ENCODE measurements around the gene EFCAB10. TPM values are rescaled to one million over a fixed set of nuclear protein-coding genes. Genes with fewer than 3 reads are reported as not detected.

EFCAB10 gene, protein sequence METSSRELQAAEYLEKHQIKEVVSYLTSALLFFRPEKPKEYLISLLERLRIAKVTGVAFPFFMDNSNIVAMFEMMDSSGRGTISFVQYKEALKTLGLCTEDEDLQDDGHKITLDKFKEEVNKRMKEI
- not detected for total RNA-seq
- long read RNA-seq, result 0 reads

DNA sequence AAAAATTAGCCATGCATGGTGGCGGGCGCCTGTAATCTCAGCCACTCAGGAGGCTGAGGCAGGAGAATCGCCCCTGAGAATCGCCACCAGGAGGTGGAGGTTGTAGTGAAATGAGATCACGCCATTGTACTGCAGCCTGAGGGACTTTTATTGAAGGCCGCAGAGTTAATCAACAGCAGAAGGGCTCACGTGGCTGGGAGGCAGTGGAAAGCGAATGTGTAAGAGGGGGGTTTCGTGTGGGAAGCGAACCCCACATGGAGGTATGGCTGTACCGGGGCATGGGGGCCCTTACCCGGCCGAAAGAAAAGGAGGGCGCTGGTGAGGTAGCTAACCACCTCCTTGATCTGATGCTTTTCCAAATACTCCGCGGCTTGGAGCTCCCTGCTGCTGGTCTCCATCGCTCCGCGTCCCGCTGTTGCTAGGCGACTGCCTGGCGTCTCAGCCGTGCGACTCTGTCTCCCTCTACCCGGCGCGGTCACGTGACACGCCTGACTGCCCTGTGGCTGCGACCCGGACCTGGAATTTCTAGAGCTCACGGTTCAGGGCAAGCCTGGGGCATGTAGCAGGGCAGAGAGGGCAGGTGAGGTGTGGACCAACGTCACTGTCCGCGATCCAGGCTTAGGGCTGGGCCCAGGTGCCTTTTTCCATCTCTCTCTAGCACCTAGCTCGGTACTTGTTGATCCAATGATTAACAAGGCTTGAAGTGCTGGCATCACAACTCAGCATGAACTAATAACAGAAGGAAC is at the start of gene EFCAB10:
Gene EFCAB10, minus strand, starts transcription at position 428 of the 746 bp plus-strand sequence. Its CDS starts 30 bp downstream, at position 398.
- ATAC-seq (ENCODE audit: poor library complexity), result peak; percentile 73
- DNase-seq, result peak; percentile 78
- intact Hi-C loops (cut with DNase I), result no loop called here

DNA sequence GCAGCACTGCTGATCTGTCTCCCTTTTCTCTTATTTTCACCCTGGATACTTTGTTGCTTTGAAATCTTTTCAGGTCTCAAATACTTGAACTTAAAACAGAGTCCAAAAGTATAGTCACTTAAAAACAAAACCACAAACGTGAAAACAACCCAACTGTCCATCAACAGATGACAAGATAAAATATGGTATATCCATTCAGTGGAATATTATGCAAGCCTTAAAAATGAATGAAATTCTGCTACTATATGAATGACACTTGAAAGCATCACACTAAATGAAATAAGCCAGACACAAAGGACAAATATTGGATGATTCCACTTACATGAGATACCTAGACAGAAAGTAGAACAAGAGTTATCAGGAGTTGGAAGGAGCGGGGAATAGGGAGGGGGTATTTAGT is 44.7 kb upstream of the EFCAB10 start:
- DNase-seq (no peak), ATAC-seq (ENCODE audit: poor library complexity) (no peak)
- intact Hi-C loops (cut with DNase I), result no loop called here

DNA sequence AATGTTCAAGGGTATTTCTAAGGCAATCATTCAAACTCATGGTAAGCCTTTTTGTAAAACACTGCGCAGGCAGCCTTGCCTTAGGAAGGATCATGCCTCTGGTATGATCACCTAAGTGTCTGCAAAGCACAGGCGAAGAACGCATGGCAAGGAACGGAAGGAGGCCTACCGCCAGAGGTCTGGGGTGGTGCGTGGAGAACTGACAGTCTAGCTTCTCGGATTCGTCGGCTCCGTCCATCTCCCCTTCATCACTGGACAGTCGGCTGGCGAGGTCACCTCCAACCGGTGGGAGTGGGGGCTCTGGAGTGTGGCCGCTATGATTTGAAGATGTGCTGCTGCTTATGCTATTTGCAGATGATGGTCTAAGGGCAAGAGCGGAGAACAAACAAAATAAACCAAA is 42.6 kb upstream of the EFCAB10 start:
- DNase-seq, result no peak
- no peak for ATAC-seq (ENCODE audit: poor library complexity)
- intact Hi-C loops (cut with DNase I), result no loop called here

DNA sequence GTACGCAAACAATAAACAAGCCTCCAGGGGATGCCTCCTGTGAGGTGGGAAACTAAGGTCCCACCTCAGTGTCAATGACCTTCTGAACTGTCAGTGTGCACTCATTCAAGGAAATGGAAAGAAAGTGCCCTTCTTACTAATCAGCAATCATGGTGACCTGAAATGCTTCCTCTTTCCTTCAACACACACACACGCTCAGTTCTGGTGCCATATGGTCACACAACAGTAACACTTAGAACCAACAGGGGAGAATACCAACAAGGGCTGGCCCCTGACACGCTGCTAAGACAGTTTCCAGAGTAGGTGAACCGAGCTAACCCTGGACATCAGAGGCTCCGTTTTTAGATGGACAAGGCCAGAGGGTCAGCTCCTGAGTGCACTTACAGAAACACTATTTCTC is 42.1 kb upstream of the EFCAB10 start:
- no peak for DNase-seq
- intact Hi-C loops (cut with DNase I), result no loop called here
- ATAC-seq (ENCODE audit: poor library complexity), result no peak

DNA sequence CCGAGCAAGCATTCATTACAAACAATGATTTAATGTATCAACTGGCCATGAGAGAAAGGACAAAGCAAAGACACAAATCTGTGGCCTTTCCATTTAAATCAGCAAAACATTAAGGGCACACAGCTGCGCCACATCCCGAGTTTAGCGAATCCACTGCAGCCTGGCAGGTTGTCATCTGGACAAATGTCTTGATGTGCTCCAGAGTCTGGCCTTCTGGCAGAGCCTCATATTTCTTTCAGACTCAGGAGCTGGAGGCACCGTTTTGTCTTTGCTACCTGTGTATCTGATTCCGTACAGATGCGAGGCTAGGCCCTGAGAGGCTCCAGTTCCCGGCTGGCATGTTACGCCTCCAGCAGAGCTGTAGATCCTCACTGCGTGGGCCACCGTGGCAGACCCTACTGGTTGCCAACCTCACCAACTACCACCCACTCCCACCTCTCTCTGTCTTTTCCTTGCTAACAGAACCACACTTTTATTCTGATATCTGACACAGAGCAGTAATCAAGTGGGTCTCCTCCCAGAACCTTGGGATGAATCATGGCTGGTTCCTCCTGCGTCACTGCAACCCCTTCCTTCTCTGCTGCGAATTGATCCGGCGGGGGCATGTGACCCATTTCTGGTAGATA is 40.9 kb upstream of the EFCAB10 start:
- DNase-seq, result no peak
- ATAC-seq (ENCODE audit: poor library complexity), result peak; percentile 16
- intact Hi-C loops (cut with DNase I), result no loop called here

DNA sequence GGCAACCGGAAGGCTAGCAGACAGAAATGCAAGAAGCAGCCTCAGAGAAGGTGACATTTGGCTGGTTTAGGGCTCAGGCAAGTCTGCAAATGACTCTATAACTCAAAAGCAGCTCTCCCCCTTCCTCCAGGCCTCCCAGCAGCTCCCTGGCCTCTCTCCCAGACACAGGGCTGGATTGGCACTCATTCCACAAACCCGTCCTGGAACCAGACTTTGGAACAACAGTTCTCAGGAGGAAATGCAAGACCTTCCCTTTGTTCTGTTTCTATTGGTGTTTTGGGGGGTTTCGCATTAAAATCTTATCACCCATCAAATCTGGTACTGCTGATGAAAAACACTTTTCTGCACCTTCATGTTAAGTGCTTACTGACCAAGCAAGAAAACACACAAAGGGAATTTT is 40.3 kb upstream of the EFCAB10 start:
- peak; percentile 87 for ATAC-seq (ENCODE audit: poor library complexity)
- DNase-seq, result peak; percentile 70
- intact Hi-C loops (cut with DNase I), result no loop called here

DNA sequence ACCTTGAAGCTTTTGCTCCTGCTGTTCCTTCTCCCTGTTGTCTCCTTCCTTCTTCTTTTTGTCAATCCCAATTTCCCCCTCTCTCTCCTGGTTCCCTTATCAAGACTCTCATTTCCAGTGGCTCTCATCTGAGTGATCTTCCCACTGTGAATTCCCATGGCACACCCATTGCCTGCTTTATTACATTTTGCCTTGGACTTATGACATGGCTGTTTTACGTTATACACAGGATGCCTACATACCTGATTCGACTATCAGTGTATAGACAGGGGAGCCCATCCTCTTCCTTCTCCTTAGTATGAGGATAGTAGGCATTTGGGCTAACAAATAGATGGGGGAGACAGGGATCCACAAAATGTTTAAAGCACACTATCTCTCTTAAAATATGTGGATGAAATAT is 39.9 kb upstream of the EFCAB10 start:
- intact Hi-C loops (cut with DNase I), result no loop called here
- no peak for ATAC-seq (ENCODE audit: poor library complexity)
- DNase-seq, result no peak

DNA sequence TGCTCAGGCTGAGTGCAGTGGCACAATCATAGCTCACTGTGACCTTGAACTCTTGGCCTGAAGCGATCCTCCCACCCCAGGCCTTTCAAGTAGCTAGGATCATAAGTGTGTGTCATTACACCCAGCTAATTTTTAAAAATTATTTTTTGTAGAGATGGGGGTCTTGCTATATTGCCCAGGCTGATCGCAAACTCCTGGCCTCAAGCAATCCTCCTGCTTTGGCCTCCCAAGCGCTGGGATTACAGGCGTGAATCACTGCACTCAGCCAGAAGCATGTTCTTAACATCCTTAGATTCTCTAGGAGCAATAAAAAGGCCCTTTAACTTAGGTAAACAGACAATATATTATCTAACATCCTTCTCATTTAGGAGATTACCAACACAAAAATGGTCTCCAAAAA is 38.3 kb upstream of the EFCAB10 start:
- ATAC-seq (ENCODE audit: poor library complexity), result no peak
- intact Hi-C loops (cut with DNase I), result no loop called here

DNA sequence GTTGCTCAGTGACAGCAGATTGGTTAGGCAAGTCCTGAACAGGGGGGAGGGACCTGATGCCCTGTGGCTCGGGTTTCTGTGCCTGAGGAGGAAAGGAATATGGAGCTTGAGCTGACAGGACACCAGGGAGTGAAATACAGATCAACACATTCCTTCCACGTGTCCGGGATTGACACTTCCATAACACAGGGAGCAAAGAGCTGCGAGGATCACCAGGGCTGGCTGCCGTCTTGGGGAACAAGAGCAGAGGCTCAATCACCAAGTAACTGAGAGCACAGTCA is 36.7 kb upstream of the EFCAB10 start:
- ATAC-seq (ENCODE audit: poor library complexity) (no peak), DNase-seq (no peak)
- intact Hi-C loops (cut with DNase I), result no loop called here

More for the DNA sequence above, 38.3 kb upstream of the EFCAB10 start:
- DNase-seq, result no peak

DNA sequence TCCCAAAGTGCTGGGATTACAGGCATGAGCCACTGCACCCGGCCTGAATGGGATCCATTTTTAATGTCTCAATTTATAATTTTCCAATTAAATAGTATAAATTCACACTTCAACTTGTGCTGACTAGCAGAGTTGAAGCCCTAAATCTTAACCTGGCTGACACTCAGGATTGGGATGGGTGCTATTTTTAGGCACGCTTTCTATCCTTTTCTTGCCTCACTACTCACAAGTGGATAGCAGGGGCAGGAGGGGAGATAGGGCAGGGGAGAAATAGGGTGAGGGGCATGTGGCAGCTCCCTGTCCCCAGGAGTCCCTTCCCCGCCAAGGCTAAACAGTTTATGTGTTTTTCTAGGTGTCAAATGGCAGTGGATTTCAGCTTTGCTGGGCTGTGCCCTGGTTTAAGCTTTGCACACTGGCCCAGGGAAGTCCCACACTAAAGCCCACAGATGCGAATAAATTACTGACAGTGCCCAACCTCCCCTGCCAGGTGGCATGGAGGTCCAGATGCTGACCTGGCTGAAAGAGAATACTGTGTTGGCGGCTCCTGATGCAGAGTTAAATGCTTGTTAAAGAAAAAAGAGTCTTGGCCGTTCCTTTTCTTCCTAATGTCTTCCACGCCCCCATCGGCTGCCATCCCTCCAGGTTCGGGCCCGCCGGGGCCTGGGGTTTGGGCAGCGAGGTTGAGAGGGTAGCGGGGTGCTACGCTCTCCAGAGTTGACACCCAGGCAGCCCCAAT is 36.2 kb upstream of the EFCAB10 start:
- intact Hi-C loops (cut with DNase I), result no loop called here
- no peak for DNase-seq
- peak; percentile 48 for ATAC-seq (ENCODE audit: poor library complexity)

DNA sequence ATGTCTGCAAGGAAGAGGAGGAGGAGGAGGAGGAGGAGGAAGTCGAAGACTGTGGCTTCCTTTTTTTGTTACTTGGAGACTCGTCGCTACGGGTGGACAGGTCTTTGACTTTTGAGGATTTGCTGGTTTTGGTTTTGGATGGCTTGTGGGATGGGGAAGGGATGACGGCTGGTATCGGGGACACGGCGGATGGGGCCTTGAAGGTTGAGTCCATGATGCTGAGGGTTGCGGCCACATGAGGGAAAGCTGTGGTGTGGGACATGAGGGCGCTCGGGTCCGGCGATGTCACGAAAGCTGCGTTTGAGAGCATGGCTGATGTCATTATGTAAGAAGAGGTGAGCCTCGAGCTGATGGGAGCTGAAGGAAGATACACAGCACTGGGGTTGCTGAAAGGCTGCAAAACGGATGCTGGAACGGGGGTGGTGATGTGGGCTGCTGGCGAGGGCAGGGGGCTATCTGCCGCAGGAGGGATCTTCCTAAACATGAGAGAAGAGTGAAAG is 33.1 kb upstream of the EFCAB10 start:
- ATAC-seq (ENCODE audit: poor library complexity), result no peak
- intact Hi-C loops (cut with DNase I), result no loop called here
- DNase-seq, result no peak

DNA sequence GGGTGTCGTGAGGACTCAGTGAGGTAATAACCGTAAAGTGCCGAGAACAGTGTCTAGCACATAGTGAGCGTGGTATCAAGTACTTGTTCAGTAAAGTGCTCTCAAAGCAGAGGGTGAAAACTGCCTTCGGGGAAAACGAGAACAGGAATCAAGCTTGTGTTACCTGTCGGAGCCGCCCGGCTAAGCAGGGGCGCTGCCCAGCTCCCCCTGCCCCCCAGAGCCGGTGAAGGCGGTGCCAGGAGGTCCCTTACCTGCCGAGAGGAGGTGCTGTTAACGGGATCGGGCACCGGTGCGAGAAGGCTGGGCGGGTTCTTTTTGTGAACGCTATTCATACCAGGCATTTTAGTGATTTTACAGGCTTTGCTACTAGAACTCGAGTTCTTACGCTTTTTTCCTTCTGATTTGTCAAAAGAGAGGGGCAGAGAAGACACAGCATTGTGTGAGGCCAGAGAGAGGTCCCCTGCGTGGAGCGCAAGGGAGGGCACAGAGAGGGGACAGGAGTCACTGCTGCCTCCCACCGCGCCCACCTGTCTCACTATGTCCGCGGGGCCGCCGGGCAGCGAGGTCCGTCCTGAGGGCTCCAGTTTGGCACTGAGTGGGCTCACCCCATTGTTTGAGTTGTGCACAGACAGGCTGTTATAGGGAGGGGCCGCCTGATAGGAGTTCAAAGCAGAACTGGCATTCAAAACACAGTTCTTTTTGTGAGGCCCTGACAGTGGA is 32.5 kb upstream of the EFCAB10 start:
- intact Hi-C loops (cut with DNase I), result no loop called here
- DNase-seq (no peak), ATAC-seq (ENCODE audit: poor library complexity) (no peak)

DNA sequence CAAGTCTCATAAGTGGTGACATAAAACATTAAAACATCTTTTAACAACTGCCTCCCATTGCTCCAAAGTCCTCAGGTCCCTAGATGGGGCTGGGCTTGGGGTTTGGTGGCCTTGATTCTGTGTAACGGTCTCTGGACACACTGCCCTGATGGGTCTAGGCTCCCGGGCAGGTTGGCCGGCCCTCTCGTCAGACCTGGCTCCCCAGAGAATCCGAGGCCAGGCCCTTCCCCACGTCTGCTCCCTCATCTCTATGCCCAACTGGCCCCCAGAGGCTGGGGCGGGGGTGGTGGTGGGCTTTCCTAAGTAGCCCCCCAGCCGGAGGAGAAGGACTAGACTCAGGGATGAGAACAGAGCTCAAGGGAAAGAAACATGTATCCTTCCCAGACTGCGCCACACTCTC is 31.5 kb upstream of the EFCAB10 start:
- no peak for ATAC-seq (ENCODE audit: poor library complexity)
- DNase-seq, result no peak
- intact Hi-C loops (cut with DNase I), result no loop called here

DNA sequence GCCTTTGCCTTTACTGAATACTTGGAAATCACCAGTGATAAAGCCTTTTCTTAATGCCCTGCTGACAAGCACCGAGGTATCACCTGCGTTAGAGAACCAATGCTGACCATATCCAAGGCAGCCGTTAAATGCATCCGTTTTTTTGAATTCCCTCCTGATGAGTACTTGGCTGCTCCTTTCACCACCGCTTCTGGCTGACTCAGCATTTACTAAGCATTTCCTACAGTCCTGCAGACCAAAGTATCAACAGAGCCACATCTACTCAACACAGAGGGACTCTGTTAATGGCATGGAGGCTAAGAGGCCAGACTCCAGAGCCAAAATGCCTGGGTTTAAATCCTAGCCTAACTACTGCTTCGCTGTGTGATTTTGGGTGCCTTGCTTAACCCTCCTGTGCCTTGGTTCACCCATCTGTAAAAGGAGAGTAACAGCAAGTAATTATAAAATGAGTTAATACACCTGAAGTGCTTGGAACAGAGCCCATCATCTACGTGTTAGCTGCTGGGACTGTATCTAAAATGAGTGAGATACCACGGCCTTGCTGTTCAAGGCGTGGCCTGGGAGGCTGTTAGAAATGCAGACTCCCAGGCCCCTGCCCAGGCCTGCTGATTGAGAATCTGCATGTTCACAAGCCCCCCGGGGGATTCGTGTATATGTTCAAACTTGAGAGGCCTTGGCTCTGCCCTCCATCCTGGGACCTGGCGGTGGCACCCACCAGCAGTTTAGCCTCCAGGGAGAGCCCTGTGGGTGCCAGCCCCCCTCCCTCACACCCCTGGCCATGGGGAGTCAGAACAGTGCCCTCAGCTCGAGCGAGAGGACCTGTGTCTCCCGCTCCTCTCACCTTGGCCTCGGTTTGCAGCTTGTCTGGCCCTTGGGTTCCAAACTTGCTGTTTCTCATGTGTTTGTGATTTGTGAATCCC is 30.8 kb upstream of the EFCAB10 start:
- intact Hi-C loops (cut with DNase I), result no loop called here
- DNase-seq (no peak), ATAC-seq (ENCODE audit: poor library complexity) (no peak)

DNA sequence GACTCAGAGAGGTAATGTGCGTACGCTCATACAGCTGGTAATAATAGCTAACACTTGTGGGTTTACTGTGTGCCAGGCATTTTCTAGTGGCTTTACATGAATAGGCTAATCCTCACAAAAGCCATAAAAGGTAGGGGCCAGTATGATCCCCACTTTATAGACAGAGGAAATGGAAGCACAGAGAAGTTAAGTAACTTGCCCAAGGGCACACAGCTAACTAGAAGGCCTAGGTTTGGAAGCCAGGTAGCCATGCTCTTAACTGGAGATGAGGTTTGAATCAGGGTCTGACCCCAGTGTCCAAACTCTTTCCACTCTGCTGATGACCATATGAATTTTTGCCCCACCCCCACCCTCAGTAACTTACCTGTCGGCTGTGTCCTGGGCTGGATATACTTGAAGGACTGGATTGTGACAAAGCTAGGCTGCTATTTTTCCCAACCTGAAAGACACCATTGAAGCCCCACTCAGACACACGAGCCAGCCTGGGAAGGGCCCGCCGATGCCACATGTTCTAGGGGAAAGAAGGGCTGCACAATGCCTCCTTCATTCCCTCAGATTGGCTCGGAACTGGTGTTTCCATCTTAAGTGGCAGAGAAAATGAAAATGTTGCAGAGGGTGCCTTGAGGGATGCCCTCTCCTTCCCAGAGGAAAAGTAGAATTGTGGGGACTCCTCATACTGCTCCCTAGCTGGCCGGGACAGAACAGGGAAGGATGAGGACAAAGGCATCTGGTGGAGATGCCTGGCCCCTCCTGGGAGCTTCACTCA is 29.1 kb upstream of the EFCAB10 start:
- no peak for ATAC-seq (ENCODE audit: poor library complexity)
- intact Hi-C loops (cut with DNase I), result no loop called here
- no peak for DNase-seq

DNA sequence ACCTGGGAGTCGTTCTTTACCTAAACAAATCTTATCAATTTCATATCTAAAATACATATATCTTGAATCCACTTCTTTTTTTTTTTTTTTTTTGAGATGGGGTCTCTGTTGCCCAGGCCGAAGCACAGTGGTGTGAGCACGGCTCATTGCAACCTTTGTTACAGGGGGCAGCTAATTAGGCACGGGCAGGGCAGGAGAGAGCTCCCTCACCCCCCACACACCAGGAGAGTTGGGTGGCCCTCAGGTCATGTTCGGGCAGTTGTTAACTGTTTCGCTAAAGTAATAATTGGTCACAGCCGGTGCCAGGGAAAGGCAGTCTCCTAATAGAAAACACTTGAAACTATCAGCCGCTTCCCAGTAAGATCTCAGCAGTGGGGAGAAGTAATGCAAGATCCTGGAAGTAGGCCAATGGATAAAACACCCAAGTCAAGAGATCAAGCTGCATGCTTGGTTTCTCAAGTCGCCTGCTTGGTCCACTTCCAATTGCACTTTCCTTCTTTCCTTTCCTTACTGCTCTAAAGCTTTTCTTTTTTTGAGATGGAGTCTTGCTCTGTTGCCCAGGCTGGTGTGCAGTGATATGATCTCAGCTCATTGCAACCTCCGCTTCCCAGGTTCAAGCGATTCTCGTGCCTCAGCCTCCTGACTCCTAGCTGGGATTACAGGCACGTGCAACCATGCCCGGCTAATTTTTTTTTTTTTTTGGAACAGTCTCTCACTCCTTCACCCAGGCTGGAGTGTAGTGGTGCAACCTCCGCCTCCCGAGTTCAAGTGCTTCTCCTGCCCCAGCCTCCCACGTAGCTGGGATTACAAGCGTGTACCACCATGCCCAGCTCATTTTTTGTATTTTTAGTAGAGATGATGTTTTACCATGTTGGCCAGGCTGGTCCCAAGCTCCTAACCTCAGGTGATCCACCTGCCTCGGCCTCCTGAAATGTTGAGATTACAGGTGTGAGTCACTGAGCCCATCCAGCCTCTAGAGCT is 21.3 kb upstream of the EFCAB10 start:
- no peak for ATAC-seq (ENCODE audit: poor library complexity)
- DNase-seq, result no peak
- intact Hi-C loops (cut with DNase I), result no loop called here

Measured in Right ventricle myocardium superior (tissue), 1 donor.